ENCODE data around the gene TBC1D10B.
A peak's percentile ranks its signal among the peaks of the same experiment; 100 is the strongest.
"Not testable (repeated sequence)": the region's sequence is repeated elsewhere in the genome, so short reads cannot be mapped to it uniquely, and the experiment has no call there.

Gene TBC1D10B

DNA sequence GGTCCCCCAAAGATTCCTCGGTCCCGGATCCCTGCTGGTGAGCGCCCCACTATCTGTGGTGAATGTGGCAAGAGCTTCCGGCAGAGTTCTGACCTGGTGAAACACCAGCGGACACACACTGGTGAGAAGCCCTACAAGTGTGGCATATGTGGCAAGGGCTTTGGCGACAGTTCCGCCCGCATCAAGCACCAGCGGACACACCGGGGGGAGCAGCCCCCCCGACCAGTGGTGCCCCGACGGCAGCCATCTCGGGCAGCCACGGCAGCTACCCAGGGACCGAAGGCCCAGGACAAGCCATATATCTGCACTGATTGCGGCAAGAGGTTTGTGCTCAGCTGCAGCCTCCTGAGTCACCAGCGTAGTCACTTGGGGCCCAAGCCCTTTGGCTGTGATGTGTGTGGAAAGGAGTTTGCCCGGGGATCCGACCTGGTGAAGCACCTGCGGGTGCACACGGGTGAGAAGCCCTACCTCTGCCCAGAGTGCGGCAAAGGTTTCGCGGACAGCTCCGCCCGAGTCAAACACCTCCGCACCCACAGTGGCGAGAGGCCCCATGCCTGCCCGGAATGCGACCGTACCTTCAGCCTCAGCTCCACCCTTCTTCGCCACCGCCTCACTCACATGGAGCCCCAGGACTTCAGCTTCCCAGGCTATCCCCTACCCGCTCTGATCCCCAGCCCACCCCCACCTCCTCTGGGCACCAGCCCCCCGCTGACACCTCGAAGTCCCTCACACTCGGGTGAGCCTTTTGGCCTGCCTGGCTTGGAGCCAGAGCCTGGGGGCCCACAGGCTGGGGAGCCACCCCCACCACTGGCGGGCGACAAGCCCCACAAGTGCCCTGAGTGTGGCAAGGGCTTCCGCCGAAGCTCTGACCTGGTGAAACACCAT, 27.7 kb upstream of the TBC1D10B start:
- DNase-seq, result no peak

DNA sequence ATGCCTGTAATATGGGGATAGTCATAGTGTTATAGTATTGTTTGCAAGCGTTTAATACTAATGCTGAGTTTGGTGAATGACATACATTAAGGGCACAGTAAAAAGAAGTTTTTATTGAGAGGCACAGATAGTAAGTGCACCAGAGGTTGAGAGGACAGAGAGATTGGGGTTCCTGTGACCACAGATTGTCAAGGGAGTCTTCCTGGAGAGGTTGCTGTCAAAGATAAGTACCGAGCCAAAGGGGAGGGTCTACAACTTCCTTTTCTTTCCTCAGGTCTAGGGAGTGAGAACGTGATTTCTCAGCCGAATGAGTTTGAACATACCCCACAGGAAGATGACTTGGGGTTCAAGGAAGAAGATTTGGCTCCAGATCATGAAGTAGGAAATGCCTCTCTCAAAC, 26.8 kb upstream of the TBC1D10B start:
- no peak for DNase-seq

DNA sequence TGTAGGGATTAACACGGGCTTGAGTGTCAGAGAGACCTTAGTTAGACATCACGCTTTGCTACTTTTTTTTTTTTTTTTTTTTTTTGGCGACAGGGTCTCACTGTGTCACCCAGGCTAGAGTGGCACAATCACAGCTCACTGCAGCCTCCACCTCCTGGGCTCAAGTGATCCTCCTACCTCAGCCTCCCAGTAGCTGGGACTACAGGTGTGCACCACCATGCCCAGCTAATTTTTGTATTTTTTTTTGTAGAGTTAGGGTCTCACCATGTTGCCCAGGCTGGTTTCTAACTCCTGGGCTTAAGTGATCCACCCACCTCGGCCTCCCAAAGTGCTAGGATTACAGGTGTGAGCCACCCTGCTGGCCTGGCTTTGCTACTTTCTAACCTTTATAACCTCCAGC, 26.3 kb upstream of the TBC1D10B start:
- DNase-seq, result not testable (repeated sequence)

DNA sequence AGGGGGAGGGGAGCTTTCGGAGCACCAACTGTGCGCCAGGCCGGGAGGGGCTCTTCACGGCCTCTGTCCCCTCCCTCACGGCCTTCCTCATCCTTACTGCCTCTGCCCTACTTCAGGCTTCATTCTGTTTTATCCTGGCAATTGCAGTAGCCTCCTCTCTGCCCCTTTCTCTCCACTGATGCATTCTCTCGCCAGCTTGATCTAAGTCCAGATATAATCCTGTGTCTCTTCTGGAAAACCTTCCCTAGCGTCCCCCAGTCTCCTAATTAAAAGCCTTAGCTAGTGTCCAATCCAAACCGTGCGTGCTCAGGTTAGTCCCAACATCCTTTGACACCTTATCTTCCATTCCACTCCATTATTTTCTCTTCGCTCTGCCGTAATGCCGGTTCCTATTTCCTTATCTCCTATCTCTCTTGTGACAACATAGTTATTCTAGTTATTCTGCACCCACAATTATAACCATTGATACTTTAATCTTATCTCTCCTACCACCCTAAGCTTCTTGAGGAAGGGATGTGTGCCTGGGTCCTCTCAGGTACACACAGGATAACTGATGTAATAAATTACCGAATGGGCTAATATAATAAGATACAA, 25.8 kb upstream of the TBC1D10B start:
- DNase-seq, result no peak

DNA sequence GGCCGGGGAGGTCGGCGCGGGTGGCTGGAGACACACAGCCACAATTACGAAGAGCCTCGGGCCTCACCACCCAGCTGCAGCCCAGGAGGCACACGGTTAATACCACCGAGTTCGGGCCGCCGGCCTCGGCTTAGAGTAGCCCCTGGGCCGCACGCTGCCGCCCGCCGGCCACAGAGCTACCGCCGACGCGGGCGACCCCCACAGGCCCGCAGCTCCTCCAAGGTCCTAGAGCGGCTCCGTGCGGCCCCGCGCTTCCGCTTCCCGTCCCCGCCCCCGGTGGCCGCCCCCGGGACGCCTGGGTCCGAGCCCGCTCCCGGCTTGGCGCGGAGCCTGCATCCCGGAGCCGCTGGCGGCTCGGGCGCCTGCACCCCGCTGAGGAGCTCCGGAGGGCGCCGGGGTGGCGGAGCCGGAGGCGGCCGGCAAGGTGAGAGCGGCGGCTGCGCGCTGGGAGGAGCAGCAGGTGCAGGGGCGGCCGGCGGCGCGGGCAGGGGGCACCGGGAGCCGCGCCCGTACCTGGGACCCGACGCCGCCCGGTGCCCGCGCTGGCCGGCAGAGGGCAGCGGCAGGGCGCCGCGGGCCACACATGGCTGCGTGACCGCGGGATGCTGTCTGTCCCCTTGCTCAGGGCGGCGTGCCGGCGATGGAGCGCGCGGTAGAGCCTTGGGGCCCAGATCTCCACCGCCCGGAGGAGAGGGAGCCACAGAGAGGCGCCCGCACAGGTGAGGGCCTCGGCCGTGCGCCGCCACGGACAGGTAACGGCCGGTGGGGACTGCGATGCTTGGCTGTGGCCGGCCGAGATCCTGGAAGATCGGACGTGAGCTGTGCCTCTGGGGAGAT, 25.1 kb upstream of the TBC1D10B start, which contains the start of gene ZNF48:
ZNF48 (plus strand) TSS at position 266 of the 837 bp plus-strand sequence; CDS start at position 641, 375 bp downstream.
- DNase-seq, result no peak

DNA sequence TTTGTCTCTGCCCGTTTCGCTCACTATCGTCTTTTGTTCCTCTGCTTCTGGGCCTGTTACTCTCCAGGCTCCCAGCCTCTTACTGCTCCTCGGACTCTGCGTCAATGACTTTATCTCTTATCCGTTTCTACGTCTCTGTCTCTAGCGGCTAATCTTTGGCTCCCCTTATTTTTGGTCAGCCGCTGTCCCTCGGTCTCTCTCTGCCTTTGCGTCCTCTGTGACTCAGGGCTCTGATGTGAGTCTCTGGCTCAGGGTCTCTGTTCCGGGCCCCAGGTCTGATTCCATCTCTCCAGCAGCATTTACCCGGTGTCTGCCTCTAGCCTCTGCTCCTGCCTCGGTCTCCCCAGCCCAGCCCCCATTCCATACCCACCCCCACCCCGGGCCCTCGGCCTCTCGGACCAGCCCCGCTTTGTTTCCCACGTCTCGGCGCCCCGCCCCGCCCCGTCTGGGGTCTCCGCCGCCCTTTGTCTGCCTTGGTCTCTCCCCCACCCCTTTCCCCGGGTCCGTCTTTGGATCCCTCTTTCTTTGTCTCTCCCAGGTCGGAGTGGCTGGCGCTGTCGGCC, 24.4 kb upstream of the TBC1D10B start:
- no peak for DNase-seq

DNA sequence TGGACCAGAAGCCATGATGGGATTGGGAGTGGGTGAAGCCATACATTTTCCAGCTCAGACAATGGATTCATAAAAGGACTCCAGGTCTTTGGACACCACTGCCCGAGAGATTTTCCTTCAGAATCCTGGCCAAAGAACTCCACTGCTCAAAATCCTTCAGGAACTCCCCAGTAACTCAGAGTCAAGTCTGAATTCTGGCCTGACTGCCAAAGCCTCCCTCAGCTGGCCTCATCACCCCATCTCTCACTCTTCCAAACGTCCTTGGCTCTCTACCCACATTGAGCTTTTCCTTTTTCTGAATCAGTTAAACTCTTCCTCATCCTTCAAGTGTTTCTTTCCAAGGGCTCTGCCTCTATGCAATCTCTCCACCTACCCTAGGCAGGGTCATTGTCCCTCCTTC, 13.2 kb upstream of the TBC1D10B start:
- DNase-seq, result no peak

DNA sequence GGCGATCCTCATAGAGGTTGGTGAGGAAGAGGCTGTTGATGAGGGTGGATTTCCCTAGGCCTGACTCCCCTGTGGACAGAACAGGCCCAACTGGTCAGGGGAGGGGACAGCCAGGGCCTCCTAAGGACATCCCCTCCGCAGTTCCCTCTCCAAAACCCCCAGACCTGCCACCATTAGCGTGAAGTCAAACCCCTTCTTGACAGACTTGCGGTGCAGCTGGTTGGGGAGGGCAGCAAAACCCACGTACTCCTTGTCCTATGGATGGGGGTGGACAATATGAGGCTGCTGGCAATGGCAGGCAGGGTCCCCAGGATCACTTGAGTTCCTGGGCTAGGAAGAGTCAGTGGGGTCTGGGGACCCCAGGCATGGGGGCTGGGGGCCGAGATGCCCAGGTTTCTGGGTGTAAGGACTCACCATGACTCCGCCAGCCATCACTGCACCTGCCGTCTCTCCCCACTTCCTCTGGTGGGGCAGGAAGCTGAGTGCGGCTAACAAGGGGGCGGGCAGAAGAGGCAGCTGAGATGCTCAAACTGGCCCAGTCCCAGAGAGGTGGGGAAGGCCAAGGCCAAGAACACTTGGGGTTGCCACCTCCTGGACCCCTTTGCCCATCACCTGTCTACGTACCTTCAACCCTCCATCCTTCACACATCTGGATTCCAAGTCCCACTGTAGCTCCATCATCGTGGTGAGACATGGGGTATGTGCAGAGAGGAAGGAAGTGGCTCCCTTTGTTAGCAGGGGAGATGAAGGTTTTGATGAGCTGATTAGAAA, 12.0 kb upstream of the TBC1D10B start, which contains the start of gene SEPTIN1:
SEPTIN1 (minus strand) TSS at position 451 of the 771 bp plus-strand sequence; CDS start at position 432, 19 bp downstream.
- peak; percentile 58 for DNase-seq

DNA sequence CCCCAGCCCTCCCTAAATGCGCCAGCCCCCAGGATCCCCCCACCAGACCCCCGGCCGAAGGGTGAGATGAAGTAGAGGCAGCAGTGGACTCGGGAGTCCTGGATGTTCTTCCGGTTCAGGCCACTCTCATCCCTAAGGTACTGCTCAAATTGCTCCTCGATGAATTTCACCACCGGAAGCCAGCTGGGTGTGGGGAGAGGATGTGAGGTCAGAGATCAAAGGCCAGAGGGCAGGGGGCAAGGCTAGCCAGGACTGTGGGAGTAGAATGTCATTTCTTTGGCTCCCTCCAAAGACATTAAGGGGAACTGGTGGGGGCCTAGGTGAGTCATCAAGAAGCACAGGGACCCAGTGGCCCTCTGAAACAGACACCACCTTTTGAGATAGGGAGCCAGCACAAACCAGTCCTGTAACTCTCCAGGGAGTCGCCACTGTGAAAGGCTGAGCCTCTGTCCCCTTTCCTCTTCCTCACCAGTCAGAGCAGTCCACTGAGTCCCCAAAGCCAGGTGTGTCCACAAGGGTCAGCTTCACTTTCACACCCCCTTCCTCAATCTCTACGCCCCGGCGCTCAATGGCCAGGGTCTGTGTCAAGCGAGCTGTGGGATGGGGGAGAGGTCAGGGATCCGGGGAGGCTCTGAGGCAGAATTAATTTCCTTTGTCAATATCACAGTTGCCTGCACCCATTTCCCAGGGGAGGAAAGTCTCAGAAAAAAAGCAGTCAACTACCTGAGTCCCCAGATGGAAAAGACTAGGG, 11.2 kb upstream of the TBC1D10B start:
- no peak for DNase-seq

DNA sequence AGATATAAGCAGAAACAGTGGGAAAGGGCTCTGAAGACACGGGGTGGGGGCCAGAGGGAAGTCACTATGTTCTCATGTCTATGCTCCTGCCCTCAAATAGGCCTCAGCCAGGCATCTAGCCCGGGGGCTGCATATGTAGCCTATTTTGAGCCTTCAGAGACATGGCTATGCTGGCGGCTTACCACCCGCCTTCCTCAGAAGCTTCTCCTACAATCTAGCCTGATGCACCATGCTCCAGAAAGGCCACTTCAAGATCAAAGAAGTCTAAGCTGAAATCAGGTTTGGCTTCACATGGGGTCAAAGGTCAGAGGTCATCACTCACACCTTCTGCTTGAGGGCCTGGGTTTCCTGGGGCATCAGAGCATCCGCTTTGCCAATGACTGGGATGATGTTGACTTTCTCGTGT, 10.5 kb upstream of the TBC1D10B start:
- DNase-seq, result no peak

DNA sequence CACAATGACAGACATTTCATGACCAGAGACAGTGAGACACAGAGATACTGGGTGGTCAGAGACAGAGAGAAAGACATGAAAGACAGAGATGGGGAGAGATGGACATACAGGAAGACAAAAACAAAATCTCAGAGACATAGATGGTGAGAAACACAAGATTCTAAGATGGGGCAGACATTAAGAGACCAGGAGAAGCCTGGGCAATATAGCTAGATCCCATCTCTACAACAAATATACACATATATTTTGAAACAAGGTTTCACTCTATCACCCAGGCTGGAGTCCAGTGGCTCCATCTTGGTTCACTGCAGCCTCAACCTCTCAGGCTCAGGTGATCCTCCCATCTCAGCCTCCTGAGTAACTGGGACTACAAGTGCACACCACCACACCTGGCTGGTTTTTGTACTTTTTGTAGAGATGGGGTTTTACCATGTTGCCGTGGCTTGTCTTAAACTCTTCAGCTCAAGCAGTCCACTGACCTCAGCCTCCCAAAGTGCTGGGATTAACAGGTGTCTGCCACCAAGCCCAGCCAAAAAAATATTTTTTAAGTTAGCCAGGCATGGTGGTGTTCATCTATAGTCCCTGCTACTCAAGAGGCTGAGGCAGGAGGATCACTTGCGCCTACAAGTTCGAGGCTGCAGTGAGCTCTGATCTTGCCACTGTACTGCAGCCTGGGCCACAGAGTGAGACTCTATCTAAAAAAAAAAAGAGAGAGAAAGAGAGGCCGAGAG, 9.9 kb upstream of the TBC1D10B start:
- no peak for DNase-seq

DNA sequence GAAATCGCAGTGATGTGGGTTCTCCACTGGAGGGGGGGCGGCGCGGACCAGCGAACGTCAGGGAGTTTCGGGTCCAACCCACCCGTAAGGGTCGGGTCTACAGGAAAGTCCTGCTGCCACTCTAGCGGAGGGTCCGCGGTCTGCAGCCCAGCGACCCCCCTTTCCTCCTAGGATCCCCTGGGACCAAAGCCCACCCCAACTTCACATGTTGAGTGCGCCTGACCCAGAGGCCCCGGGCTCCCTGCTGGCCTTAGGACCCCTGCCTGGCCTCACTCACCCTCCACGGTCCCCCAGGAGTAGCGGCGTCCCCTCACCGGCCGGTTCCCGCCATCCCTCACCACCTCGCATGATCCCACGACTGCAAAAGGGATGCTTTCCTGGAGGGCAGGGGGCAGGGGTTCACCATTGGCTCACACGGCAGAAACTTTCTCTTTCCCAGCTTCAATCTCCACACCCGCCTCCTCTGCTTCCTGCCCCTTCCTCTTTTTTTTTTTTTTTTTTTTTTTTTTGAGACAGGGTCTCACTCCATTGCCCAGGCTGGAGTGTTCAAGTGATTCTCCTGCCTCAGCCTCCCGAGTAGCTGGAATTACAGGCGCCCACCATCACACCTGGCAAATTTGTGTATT, 9.0 kb upstream of the TBC1D10B start:
- no peak for DNase-seq

DNA sequence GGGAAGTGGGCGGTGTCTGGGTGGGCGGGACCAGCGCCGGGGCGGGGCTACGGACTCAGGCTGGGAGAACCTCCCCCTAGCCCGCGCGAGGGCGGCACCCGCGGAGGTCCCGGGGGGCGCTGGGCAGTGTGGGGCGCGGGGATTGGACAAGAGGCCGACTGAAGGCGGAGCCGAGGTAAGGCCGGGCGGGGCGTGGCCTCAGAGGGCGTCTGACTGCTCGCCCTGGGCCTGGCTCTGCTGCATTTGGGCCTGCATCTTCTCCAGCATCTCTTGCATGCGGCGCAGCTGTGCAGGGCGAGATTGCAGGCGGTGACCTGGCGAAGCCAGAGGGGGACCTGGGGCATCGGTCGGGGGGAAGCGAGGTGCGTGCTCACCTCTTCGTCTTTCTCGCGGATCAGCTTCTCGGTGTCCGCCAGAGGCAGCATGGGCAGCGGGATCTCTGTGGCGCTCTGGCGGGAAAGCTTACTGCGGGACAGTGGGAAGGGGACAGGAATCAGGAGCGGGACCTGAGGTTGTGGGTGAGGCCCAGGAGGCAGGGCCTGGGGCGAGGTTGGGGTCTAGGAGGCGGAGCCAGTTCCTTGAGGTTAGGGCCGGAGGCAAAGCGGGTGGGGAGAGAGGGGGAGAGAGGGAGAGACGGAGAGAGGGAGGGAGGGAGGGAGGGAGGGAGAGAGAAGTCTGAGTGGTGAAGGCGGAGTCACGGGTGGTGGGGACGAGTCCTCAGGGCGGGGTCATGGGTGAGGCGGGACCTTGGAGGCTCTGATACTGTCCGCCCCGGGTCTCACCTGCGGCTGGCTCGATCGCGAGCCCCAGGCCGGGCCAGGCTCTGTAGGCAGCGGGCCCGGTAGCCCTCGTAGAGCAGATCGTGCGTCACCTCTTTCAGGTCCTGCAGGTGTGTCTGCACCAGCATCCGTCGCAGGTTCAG, 8.2 kb upstream of the TBC1D10B start:
- DNase-seq, result peak; percentile 99

DNA sequence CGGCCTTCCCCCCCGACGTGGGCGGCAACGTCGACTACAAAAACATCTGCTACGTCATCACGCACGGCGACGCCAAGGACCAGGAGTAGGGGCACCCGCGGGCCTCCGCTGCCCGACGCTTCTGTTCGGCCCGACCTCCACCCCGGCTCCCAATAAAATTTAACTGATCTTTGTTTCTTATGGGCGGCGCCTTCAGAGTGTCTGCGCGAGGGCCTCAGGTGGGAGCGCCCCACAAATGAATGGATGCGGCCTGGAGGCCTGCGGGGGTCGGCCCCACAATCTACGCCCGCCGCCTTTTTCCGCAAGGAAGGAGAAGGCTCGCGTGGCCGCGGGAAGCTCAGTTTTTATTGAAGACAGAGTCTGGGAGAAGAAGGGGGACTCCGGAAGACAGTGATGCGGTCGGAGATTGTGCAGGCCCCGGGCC, 7.5 kb upstream of the TBC1D10B start:
- peak; percentile 88 for DNase-seq

DNA sequence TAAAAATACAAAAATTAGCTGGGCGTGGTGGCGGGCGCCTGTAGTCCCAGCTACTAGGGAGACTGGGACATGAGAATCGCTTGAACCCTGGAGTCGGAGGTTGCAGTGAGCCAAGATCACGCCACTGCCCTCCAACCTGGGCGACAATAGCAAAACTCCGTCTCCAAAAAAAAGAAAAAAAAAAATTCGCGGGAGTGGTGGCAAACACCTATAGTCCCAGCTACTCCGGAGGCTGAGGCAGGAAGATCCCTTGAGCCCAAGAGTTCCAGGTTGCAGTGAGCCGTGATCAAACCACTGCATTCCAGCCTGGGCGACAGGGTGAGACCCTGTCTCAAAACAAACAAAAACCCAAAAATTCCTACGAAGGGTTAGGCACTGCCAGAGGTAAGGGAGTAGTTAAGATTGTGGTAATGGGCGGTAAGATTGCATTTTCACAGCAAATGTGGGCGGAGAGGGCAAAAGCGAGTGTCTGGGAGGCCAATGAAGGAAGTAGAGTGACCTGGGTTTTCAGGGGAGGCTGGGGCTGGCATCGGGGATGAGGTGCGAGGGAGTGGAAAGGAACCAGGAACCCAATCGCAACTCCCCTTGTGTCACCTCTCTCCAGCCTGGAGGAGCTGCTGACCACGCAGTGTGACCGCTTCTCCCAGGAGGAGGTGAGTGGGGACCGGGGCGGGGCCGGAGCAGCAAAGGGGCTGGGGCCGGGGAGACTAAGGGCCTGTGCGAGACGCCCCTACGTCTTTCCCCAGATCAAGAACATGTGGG, 6.9 kb upstream of the TBC1D10B start:
- no peak for DNase-seq

DNA sequence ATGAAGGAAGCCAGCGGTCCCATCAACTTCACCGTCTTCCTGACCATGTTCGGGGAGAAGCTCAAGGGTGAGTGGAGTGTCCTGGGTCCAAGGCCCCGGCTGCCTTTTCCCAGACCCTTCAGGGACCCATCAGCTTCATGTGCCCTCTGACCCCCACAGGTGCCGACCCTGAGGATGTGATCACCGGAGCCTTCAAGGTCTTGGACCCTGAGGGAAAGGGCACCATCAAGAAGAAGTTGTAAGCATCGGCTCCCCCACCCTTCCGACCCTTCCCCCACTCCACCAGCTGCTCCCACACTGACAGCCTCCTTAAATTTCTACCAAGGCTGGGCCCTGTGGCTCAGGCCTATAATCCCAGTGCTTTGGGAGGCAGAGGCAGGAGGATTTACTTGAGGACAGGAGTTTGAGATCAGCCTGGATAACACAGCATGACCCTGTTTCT, 6.2 kb upstream of the TBC1D10B start:
- DNase-seq, result no peak

DNA sequence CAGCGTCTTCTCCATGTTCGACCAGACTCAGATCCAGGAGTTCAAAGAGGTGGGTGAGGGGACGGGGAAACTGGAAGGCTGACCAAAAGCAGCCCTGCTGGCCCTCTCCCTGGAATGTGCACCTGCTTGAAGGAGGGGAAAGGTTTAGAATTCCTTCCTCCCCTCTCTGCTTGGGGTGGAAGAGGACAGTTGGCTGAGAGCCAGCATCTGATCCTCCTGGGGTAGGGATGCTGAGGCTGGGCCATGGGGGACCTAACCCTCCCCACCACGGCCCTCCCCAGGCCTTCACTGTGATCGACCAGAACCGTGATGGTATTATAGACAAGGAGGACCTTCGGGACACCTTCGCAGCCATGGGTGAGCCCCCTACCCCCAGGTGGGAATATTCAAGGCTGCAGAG, 5.6 kb upstream of the TBC1D10B start:
- DNase-seq, result no peak

DNA sequence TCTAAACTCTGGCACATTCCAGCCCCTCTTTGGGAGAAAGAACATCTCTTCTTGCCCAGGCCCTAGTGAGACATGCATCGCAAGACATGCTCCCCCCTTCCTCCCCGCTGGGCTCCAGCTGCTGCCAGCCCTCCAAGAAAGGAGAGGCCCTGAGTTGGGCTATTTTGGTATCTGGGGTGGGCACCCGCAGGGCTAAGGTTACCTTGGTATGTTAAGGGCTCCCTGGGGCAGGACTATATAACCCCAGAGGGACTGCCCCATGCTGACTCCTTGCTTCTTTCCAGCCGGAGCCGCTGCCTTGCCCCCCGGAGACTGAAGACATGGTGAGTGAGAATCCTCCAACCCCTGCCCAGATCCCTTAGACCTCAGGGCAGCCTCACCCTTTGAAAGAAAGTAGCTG, 4.2 kb upstream of the TBC1D10B start, which contains the start of gene MYL11:
MYL11 (plus strand) TSS at position 265 of the 400 bp plus-strand sequence; CDS start at position 321, 56 bp downstream.
- DNase-seq, result no peak

Data from activated T-cell treated with anti-CD3 and anti-CD28 coated beads for 4 hours (primary cell).